Umbilical cord (tissue), 2 donors: ENCODE data around the gene LGR4. TPM values are rescaled to one million over a fixed set of nuclear protein-coding genes. Genes with fewer than 3 reads are reported as not detected.
A peak's percentile ranks its signal among the peaks of the same experiment; 100 is the strongest.
"Not testable (repeated sequence)": the region's sequence is repeated elsewhere in the genome, so short reads cannot be mapped to it uniquely, and the experiment has no call there.

Experiments
- DNase-seq: peaks from one replicate; pipeline ENCODE4 v3.0.0-alpha.2; 2015; ENCODE audit warnings: low spot score
- total RNA-seq: library from RNA; depleted of rRNA; stranded (reverse); fragments of >200 nt; gene quantifications from one replicate; pipeline ENCODE4 v1.2.3, GENCODE V29; 2014; ENCODE audit warnings: low replicate concordance; ENCODE audit not compliant: insufficient read depth

Gene LGR4
- total RNA-seq, 1 donor from 2014 or later, result 106 TPM

- no peak for DNase-seq
Observed at GRCh38 chr11:27352781-27353180, 119.8 kb downstream of the LGR4 start.

- no peak for DNase-seq
Observed at GRCh38 chr11:27350511-27350910, 122.1 kb downstream of the LGR4 start.

GRCh38 chr11:27349919-27350318, 122.7 kb downstream of the LGR4 start:
- DNase-seq, result no peak

GRCh38 chr11:27348340-27348873, 124.2 kb downstream of the LGR4 start:
- peak; percentile 19 for DNase-seq

GRCh38 chr11:27347359-27348339, 124.9 kb downstream of the LGR4 start:
- no peak for DNase-seq

- no peak for DNase-seq
Observed at GRCh38 chr11:27339941-27340340, 132.6 kb downstream of the LGR4 start.

- DNase-seq, result not testable (repeated sequence)
Observed at GRCh38 chr11:27334764-27335163, 137.8 kb downstream of the LGR4 start.

- peak; percentile 37 for DNase-seq
Observed at GRCh38 chr11:27331981-27332380, 140.6 kb downstream of the LGR4 start.

GRCh38 chr11:27330633-27331270, 141.8 kb downstream of the LGR4 start:
- no peak for DNase-seq

GRCh38 chr11:27329867-27330632, 142.5 kb downstream of the LGR4 start:
- DNase-seq, result no peak

- DNase-seq, result no peak
Observed at GRCh38 chr11:27328614-27329013, 144.0 kb downstream of the LGR4 start.

- DNase-seq, result not testable (repeated sequence)
Observed at GRCh38 chr11:27327064-27327463, 145.5 kb downstream of the LGR4 start.

GRCh38 chr11:27322196-27322595, 150.4 kb downstream of the LGR4 start:
- not testable (repeated sequence) for DNase-seq

GRCh38 chr11:27321340-27321739, 151.2 kb downstream of the LGR4 start:
- DNase-seq, result not testable (repeated sequence)

- no peak for DNase-seq
Observed at GRCh38 chr11:27319072-27319471, 153.5 kb downstream of the LGR4 start.

GRCh38 chr11:27317751-27318150, 154.8 kb downstream of the LGR4 start:
- peak; percentile 41 for DNase-seq

Other genes with a start within 250 kb of the LGR4 start
- gene CCDC34, start 109.6 kb downstream of the LGR4 start, total RNA-seq, result 9.4 TPM
- 70.8 TPM for gene LIN7C, start 34.0 kb upstream of the LGR4 start, total RNA-seq
- gene BDNF, start 227.7 kb upstream of the LGR4 start, total RNA-seq, result 15.4 TPM